Smooth muscle cell (in vitro differentiated cells): ENCODE measurements around the gene KRT82. TPM values are rescaled to one million over a fixed set of nuclear protein-coding genes. Genes with fewer than 3 reads are reported as not detected.
A peak's percentile ranks its signal among the peaks of the same experiment; 100 is the strongest.

Experiments
- DNase-seq: peaks from one replicate; lab custom pipeline; 2025; ENCODE audit not compliant: unreplicated experiment; lab: John Stamatoyannopoulos, UW
- H2AFZ ChIP-seq: fragments of 200-600 bp; sonication (generic); 2 replicates; pipeline ENCODE4 v1.6.0; 2016; ENCODE audit warnings: antibody characterized with exemption, low read depth, mild to moderate bottlenecking
- H3F3A ChIP-seq: fragments of 200-600 bp; sonication (generic); 2 replicates; pipeline ENCODE4 v1.6.0; 2017; ENCODE audit warnings: antibody characterized with exemption, low read depth
- H3K27ac ChIP-seq: fragments of 200-600 bp; sonication (generic); 2 replicates; pipeline ENCODE4 v1.5.1; 2016; ENCODE audit warnings: low read depth, mild to moderate bottlenecking
- H3K27me3 ChIP-seq: fragments of 200-600 bp; sonication (generic); 2 replicates; pipeline ENCODE4 v1.6.1; 2016; ENCODE audit warnings: low read depth, mild to moderate bottlenecking
- H3K36me3 ChIP-seq: fragments of 200-600 bp; sonication (generic); 2 replicates; pipeline ENCODE4 v1.5.1; 2016; ENCODE audit warnings: low read depth
- H3K4me1 ChIP-seq: fragments of 200-600 bp; sonication (generic); 2 replicates; pipeline ENCODE4 v1.5.1; 2016; ENCODE audit warnings: low read depth
- H3K4me2 ChIP-seq: fragments of 200-600 bp; sonication (generic); 2 replicates; pipeline ENCODE4 v1.6.0; 2016; ENCODE audit warnings: mild to moderate bottlenecking
- H3K4me3 ChIP-seq: fragments of 200-600 bp; sonication (generic); 2 replicates; pipeline ENCODE4 v1.5.1; 2016; ENCODE audit warnings: mild to moderate bottlenecking
- H3K79me2 ChIP-seq: fragments of 200-600 bp; sonication (generic); 2 replicates; pipeline ENCODE4 v1.6.0; 2016; ENCODE audit warnings: low read depth, mild to moderate bottlenecking
- H3K9ac ChIP-seq: fragments of 200-600 bp; sonication (generic); 2 replicates; pipeline ENCODE4 v1.6.0; 2016; ENCODE audit warnings: low read depth
- H3K9me3 ChIP-seq: fragments of 200-600 bp; sonication (generic); replicated peaks from 2 replicates; pipeline ENCODE4 v1.5.1; 2016; ENCODE audit warnings: low read depth
- H4K20me1 ChIP-seq: fragments of 200-600 bp; sonication (generic); 2 replicates; pipeline ENCODE4 v1.6.0; 2016; ENCODE audit warnings: low read depth
- WGBS: methylation state at CpG from one replicate; pipeline ENCODE4 v1.1.7; 2016; ENCODE audit warnings: low lambda C conversion rate; 5-methylcytosine and 5-hydroxymethylcytosine counted together
- polyA plus RNA-seq: library from polyadenylated mRNA; unstranded; fragments of >200 nt; fragmentation: Nextera tagmentation; extraction: Ambion mirVana; gene quantifications from 2 replicates; pipeline ENCODE4 v1.2.1, GENCODE V29; 2016
- total RNA-seq: library from RNA; depleted of rRNA; stranded (reverse); fragments of >200 nt; gene quantifications from 2 replicates; pipeline ENCODE4 v1.2.3, GENCODE V29; 2014
- TF ChIP-seq, protein P1 (sequence below): fragments of 200-600 bp; sonication (generic); IDR thresholded peaks from 2 replicates; pipeline ENCODE4 v1.5.1; 2017; ENCODE audit warnings: borderline replicate concordance, mild to moderate bottlenecking, antibody characterized with exemption; ENCODE audit not compliant: insufficient read depth, poor library complexity, severe bottlenecking

Gene KRT82
- total and polyA plus RNA-seq, 2 experiments from 2014 or later: 0.23 TPM; not detected in 1

DNA sequence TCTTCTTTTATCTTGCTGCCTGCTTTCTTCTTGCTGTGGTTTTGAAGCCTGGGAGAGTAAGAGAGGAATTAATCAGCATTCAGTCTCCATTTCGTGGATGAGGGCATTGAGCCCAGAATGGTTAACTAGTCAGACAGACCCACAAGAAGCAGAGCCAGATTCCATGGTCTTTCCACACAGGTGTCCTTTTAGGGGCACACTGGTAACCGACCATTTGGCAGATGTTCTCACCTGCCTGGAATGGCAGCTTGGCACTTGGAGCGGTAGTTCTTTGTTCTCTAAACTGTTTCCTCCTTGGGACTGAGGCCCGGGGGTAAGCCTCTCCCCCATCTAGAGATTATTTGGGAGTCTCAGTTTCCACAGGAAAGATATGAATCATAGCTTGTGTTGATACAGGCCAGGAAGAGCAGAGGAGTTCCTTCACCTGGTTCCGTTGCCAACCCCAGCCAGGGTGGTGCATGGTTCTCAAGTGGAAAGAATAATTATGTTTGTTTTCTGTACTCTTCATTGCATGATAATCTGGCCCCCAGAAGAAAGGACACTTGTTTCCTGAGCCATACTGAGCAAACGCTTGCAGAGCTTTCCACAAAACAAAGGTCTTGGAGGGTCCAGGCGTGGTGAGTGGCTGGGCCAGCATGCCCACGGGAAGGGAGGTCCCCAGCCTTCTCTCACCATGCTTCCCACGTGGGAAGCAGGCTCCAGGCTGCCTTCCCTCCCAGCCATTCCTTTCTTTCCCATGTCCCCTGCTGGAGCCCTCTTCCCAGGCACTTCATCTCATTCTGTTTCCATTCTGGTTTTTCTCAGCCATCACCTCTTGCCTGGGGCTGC, 30.1 kb upstream of the KRT82 start:
- Histone ChIP-seq H2AFZ (no peak overlapping the region), H3K9ac (no peak overlapping the region), H3K79me2 (no peaks in the 10 kb centered on the region), H3K4me1 (peaks cover 6% of the 10 kb centered on the region), H3K9me3 (no peaks in the 10 kb centered on the region), H4K20me1 (no peaks in the 10 kb centered on the region), H3K36me3 (no peaks in the 10 kb centered on the region), H3K27ac (peak overlapping the region; percentile 1), H3K27me3 (peaks cover 19% of the 10 kb centered on the region), H3K4me2 (no peak overlapping the region), H3F3A (peaks cover 11% of the 10 kb centered on the region), H3K4me3 (no peak overlapping the region)
- TF ChIP-seq, protein P1, sequence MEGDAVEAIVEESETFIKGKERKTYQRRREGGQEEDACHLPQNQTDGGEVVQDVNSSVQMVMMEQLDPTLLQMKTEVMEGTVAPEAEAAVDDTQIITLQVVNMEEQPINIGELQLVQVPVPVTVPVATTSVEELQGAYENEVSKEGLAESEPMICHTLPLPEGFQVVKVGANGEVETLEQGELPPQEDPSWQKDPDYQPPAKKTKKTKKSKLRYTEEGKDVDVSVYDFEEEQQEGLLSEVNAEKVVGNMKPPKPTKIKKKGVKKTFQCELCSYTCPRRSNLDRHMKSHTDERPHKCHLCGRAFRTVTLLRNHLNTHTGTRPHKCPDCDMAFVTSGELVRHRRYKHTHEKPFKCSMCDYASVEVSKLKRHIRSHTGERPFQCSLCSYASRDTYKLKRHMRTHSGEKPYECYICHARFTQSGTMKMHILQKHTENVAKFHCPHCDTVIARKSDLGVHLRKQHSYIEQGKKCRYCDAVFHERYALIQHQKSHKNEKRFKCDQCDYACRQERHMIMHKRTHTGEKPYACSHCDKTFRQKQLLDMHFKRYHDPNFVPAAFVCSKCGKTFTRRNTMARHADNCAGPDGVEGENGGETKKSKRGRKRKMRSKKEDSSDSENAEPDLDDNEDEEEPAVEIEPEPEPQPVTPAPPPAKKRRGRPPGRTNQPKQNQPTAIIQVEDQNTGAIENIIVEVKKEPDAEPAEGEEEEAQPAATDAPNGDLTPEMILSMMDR: no peak
- DNase-seq: no peak
- 55% methylated on average over 9 of the region's 9 CpGs for WGBS

DNA sequence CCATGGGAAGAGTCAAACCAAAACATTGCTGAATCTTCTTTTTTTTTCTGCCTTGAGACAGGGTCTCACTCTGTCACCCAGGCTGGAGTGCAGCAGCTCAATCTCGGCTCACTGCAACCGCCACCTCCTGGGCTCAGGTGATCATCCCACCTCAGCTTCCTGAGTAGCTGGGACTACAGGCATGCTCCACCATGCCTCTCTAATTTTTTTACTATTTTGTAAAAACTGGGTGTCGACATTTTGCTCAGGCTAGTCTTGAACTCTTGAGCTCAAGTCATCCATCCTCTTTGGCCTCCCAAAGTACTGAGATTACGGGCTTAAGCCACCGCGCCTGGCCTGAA, 29.5 kb upstream of the KRT82 start:
- Histone ChIP-seq H3K4me2 (no peak overlapping the region), H3K9ac (no peak overlapping the region), H3K27ac (peak overlapping the region; percentile 1), H3K9me3 (no peaks in the 10 kb centered on the region), H3F3A (peaks cover 11% of the 10 kb centered on the region), H3K36me3 (no peaks in the 10 kb centered on the region), H3K27me3 (peaks cover 25% of the 10 kb centered on the region), H3K79me2 (no peaks in the 10 kb centered on the region), H4K20me1 (no peaks in the 10 kb centered on the region), H3K4me3 (no peak overlapping the region), H2AFZ (no peak overlapping the region), H3K4me1 (peaks cover 3% of the 10 kb centered on the region)
- 48% methylated on average over 6 of the region's 6 CpGs for WGBS
- no peak for DNase-seq
- TF ChIP-seq, protein P1: no peak

DNA sequence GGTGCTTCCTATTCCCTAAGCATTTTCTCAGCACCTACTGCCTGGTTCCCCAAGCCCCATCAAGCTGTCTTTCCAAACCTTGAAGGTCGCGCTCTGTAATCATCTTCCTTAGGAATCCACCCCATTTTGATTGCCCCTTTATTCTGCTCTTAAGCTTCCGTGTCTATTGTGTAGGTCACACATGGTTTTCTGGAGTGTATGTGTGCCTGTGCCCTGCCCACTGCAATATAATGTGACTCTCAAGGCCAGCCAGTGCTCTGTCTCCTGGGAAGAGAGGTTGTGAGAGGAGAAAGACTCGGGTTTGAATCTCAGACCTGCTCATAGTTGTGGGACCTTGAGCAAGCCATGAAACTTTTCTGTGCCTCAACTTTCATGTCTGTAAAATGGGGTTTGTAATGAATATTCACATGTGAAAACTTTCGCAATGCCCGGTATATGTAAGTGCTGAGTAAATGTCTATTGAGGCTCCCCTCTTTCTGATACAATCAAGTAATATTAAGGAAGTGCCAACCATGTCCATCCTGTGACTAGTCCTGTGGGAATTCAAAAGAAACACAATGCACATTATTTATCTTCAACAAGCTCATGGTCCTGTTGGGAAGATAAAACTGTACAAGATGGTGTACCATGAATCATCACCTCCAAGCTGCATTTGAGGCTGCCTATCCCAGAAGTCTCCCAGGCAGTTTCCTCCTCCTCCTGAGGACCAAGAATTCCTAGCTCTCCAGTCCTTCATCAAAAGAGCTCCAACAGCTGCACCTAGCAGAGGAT, 28.8 kb upstream of the KRT82 start:
- no peaks in the 10 kb centered on the region for H3K4me1 ChIP-seq
- 95% methylated on average over 6 of the region's 6 CpGs for WGBS
- H4K20me1 ChIP-seq: no peaks in the 10 kb centered on the region
- no peaks in the 10 kb centered on the region for H3K9me3 ChIP-seq
- no peak overlapping the region for H3K4me2 ChIP-seq
- H3K4me3 ChIP-seq: no peak overlapping the region
- no peaks in the 10 kb centered on the region for H3K36me3 ChIP-seq
- DNase-seq: no peak
- no peak overlapping the region for H3K27ac ChIP-seq
- no peaks in the 10 kb centered on the region for H3K79me2 ChIP-seq
- H3F3A ChIP-seq: peaks cover 8% of the 10 kb centered on the region
- no peak overlapping the region for H2AFZ ChIP-seq
- H3K9ac ChIP-seq: no peak overlapping the region
- TF ChIP-seq, protein P1: no peak
- H3K27me3 ChIP-seq: peaks cover 28% of the 10 kb centered on the region
